HG03139 (cell line): ENCODE results near the gene YY1AP1.
"Not testable (repeated sequence)": the region's sequence is repeated elsewhere in the genome, so short reads cannot be mapped to it uniquely, and the experiment has no call there.

Source experiments
- ATAC-seq: cut with Tn5 transposase; IDR thresholded peaks from one replicate; pipeline ENCODE4 v1.9.1; 2021; ENCODE audit not compliant: unreplicated experiment

The YY1AP1 gene

GRCh38 chr1:155688324-155689080 is at the start of gene YY1AP1:
Gene YY1AP1 (minus strand): TSS chr1:155688774. CDS start chr1:155680436, 8,338 bp downstream.
- peak; percentile 70 for ATAC-seq

- no peak for ATAC-seq
Observed at GRCh38 chr1:155729031-155729898, 40.7 kb upstream of the YY1AP1 start.

- no peak for ATAC-seq
Observed at GRCh38 chr1:155725142-155725541, 36.6 kb upstream of the YY1AP1 start.

GRCh38 chr1:155719703-155720102 is 31.1 kb upstream of the YY1AP1 start:
- no peak for ATAC-seq

DNA sequence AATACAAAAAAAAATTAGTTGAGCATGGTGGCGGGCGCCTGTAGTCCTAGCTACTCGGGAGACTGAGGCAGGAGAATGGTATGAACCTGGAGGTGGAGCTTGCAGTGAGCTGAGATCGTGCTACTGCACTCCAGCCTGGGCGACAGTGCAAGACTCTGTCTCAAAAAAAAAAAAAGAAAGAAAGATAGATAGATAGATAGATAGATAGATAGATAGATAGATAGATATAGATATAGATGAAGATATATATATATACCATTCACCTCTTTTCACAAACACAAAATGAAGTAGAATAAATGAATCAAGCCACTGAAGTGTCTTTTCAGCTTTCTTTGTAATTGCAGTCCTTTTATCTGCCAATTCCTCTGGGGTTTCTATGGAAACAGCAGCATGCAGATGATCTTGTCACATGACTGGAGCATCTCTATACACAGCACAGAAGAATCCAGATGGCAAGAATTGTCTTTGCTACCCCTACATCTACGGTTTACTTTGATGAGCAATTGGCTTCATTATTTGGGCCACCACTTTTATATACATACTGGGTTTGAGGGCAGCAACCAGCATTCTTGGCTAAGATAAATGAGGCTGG is 30.0 kb upstream of the YY1AP1 start:
- ATAC-seq: not testable (repeated sequence)

- ATAC-seq: no peak
Observed at GRCh38 chr1:155717041-155717440, 28.5 kb upstream of the YY1AP1 start.

- ATAC-seq: no peak
Observed at GRCh38 chr1:155715777-155716176, 27.2 kb upstream of the YY1AP1 start.

GRCh38 chr1:155715056-155715455 is 26.5 kb upstream of the YY1AP1 start:
- ATAC-seq: not testable (repeated sequence)

DNA sequence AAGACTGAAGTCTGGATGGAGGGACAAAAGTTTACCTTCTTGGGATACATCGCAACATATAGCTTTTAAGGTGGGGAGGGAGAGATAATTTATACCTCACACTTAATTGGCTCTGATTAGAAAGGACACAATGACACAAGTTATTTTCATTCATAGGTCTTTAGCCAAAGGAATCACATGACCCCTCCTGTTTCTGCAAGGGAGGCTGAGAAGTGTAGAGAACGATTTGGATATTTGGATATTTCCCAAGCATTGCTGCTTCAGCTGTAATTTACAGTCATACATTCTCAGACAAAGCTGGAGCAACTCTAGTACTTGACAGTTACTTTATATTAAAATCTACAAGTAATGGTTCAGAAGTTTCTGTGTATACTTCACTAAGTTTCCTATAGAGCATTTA is 24.5 kb upstream of the YY1AP1 start:
- ATAC-seq: no peak

GRCh38 chr1:155712636-155713035 is 24.1 kb upstream of the YY1AP1 start:
- ATAC-seq: not testable (repeated sequence)

GRCh38 chr1:155711457-155711856 is 22.9 kb upstream of the YY1AP1 start:
- ATAC-seq: not testable (repeated sequence)

DNA sequence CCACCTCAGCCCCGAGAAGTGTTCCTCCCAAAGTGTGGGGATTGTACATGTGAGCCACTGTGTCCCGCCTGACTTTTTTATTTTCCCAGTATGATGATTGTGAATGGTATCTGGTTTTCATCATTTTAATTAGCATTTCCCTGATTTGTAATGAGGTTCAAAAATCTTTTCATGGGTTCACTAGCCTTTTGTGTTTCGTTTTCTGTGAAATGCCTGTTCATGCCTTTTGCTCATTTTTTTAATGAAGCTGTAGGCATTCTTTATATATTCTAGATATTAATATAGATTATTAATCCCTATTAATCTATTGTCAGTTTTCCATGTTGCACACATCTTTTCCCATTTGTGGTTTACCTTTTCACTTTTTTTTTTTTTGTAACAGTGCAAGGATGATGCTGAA is 20.8 kb upstream of the YY1AP1 start:
- ATAC-seq: no peak

- ATAC-seq: no peak
Observed at GRCh38 chr1:155706139-155706538, 17.6 kb upstream of the YY1AP1 start.

DNA sequence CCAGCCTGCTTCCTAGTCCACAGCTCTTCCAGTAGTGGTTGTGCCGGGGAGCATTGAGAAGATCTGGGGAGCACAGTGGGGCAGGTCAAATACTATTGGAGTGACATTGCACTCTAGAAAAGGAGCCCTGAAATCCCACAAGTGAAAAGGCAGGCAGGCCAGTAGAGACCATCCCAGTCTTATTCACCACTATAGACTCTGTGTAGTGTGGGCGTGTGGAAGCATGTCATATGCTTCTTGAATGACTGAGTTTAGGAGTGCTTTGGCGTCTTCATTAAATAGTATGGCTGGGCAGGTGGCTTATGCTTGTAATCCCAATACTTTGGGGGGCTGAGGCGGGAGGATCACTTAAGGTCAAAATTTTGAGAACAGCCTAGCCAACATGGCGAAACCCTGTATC is 15.8 kb upstream of the YY1AP1 start:
- ATAC-seq: not testable (repeated sequence)

DNA sequence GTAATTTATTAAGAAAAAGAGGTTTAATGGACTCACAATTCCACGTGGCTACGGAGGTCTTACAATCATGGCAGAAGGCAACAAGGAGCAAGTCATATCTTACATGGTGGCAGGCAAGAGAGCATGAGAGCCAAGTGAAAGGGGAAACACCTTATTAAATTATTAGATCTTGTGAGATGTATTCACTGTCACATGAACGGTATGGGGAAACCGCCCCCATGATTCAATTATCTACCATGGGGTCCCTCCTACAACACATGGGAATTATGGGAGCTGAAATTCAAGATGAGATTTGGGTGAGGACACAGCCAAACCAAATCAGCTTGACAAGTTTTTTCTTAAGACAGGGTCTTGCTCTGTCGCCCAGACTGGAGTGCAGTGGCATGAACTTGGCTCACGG is 14.6 kb upstream of the YY1AP1 start:
- no peak for ATAC-seq

DNA sequence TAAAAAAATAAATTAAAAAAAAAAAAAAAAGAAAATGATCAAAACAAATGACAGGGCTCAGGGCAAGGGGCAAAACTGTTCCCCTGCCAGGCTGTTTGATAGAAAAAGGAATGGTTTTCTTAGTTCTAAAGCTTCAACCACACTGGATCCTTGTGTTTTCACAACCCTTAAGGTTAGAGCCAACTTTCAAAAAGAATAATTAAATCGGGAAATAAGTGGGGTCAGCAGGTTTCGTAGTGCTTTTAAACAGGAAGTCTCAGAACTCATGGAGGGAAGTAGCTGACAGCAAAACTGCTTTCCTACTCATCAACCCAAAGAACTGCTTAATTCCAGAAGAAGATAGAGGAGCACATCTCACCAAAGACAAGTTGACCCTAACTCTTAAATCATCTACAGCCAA is 13.1 kb upstream of the YY1AP1 start:
- not testable (repeated sequence) for ATAC-seq

DNA sequence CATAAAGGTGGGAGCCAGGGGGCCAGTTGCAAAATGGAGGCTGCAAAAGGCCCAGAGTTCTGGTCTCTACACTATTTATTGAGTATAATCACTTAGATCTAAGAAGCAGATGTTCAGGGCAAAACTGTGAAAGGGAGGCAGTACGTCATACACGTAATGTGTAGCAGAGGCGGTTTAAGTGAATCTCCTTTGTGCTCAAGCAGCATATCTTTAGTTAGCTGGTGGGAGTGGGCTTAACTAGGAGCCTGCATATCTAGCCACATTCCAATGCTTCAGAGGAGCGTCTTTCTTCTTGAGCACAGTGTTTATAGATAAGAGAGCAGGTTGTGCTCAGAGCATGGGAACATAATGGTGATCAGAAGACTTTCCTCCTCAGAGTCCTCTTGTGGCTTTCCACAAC is 10.5 kb upstream of the YY1AP1 start:
- ATAC-seq: not testable (repeated sequence)

DNA sequence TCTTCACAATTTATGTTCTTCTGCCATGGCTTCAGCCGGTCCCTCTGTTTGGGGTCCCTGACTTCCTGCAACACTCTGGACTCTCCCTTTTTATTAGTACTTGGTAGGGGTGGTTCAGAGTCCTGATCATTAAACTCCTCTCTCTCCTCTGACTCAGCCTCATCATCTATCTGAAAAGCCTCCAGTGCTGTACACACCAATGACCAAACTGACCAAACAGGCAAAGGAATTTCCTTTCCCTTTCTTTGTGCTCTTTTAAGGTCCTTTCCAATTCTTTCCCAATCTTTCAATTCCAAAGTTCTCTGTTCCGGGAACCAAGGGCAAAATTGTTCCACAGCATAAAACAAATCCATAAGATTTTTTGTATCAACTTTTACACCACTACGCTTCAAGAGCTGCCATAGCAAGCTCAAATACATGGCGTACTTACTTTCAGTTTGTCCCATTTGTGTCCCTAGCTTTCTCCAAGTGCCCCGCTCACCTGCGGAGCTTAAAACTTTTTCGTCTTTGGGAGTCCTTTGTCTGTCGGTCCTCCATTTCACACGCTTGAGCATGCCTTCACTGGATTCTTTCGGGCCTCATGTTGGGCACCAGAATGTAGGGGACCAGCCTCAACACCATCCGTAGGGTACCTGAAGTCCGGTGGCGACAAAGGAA is 9.9 kb upstream of the YY1AP1 start:
- ATAC-seq: no peak

DNA sequence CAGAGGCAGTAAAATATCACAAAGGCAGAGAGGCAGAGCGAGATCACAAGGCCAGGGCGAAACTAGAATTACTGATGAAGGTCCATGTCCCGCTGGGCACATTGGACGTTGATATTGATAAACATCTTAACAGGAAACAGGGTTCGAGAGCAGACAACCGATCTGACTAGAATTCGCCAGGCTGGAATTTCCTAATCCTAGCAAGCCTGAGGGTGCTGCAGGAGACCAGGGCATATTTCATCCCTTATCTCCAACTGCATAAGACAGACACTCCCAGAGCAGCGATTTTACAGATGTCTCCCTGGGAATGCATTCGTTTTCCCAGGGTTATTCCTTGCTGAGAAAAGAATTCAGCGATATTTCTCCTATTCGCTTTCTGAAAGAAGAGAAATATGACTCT is 9.0 kb upstream of the YY1AP1 start:
- ATAC-seq: not testable (repeated sequence)

GRCh38 chr1:155697046-155697445 is 8.5 kb upstream of the YY1AP1 start:
- ATAC-seq: no peak

GRCh38 chr1:155696524-155696923 is 8.0 kb upstream of the YY1AP1 start:
- ATAC-seq: no peak
